HG03108 (cell line): Measurements from ENCODE around the gene ZNF444.
"Not testable (repeated sequence)": the region's sequence is repeated elsewhere in the genome, so short reads cannot be mapped to it uniquely, and the experiment has no call there.

Source experiments
- ATAC-seq: cut with Tn5 transposase; IDR thresholded peaks from one replicate; pipeline ENCODE4 v1.9.1; 2021; ENCODE audit warnings: moderate library complexity; ENCODE audit not compliant: unreplicated experiment

ZNF444 gene

DNA sequence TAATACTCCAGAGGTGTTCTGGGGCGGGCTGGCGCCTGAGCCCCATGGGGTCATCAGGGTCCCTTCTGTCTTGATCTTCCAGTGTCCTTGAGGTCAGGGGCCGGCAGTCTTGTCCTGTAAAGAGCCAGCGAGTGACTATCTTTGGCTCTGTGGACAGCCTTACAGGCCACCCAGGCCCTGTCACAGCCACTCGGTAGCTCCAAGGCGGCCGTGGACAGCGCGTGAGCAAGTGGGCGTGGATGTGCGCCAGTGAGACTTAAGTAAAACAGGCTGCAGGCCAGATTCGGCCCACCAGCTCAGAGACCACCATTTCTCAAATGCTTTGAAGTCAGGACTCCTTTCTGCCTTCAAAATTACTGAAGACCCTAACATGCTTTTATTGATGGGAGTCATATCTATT, 3.7 kb downstream of the ZNF444 start:
- no peak for ATAC-seq

- no peak for ATAC-seq
Observed at GRCh38 chr19:56145698-56146097, 4.6 kb downstream of the ZNF444 start.

DNA sequence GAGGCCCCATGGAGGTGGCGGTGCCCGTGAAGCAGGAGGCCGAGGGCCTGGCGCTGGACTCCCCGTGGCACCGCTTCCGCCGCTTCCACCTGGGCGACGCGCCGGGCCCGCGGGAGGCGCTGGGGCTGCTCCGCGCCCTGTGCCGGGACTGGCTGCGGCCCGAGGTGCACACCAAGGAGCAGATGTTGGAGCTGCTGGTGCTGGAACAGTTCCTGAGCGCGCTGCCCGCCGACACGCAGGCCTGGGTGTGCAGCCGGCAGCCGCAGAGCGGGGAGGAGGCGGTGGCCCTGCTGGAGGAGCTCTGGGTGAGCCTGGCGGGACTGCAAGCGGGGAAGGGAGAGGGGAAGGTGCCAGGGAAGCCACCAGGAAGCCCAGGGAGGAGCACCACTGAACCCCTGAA, 5.8 kb downstream of the ZNF444 start:
- no peak for ATAC-seq

DNA sequence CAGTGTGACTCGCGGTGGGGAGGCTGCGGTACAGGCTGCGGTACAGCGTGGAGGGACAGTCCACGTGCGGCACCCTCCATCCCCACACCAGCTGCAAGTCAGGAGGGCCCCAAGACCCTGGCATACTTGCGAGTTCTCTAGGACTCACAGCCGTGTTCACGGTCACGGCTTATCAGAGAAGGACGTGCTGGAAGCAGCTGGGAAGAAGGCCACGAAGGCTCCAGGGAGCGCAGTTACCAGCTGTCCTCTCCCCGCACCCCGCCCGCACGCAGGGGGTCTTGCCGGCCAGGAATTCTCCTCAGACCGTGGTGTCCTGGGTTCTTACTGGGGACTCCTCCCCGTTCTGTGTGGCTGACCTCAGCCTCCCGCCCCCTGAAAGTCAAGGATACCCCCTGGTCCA, 6.2 kb downstream of the ZNF444 start:
- no peak for ATAC-seq

DNA sequence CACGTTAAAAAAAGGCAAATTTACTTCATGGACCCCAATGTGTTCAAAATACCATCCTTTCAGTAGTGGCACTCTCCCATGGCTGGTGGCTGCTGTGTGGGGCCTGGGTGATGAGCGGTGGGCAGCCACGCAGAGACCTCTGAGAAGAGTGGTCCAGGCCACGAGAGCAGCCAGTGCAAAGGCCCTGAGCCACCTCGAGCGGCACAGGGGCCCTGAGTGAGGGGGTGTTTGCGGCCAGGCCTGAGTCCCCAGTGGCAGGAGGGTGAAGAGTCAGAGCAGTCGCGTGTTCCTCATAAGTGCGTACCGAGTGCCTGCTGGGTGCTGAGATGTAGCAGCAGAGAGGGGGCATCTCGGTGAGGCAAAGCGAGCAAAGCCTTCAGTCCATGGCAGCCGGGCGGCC, 7.0 kb downstream of the ZNF444 start:
- ATAC-seq = no peak

GRCh38 chr19:56148955-56149655, 8.0 kb downstream of the ZNF444 start:
- ATAC-seq = not testable (repeated sequence)

- no peak for ATAC-seq
Observed at GRCh38 chr19:56149656-56150038, 8.6 kb downstream of the ZNF444 start.

DNA sequence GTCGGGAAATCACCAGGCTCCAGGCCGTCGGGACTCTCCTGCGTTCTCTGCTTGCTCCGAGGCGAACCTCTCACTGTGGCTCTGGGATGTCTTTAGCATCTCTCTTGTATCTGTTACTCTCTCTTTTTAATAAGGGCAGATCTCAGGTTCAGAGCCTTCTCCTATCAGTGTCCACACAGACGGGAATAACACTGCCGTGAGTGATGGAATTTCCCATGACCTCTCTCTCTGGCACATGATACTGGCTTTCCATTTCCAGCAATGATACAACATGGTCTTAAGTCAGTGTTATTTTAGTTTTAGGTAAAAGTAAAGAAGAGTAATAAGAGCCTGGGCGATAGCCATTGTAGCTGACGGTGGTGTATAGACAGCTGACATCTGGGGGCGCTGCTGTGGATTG, 9.3 kb downstream of the ZNF444 start:
- ATAC-seq = no peak

GRCh38 chr19:56152644-56153043, 11.6 kb downstream of the ZNF444 start:
- ATAC-seq = no peak

- no peak for ATAC-seq
Observed at GRCh38 chr19:56153507-56153906, 12.4 kb downstream of the ZNF444 start.

DNA sequence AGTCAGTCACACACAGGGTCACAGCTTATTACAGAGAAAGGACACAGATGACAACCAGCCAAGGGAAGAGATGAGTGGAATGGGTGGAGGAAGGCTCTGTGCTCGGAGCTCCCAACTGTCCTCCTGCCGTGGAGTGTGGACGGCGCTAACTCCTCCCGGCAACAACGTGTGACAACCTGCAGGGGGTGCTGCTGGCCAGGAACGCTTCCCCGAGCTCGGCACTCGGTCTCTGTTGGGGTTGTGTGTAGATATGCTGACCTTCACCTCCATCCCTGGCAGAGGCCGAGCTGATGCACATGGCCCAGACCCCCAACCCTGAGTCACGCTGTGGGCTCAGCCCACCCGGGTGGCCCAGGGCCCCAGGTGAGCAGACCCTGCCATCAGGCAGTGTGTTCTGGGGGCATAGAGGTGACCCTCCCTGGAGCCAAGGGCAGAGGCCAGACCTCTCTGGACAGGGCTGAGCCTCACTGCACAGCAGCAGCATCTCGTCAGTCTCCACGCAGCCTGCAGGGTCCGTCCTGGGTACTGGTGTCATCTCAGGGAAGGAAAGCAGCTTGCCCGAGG, 14.1 kb downstream of the ZNF444 start:
- ATAC-seq = no peak

- no peak for ATAC-seq
Observed at GRCh38 chr19:56156768-56157167, 15.7 kb downstream of the ZNF444 start.

DNA sequence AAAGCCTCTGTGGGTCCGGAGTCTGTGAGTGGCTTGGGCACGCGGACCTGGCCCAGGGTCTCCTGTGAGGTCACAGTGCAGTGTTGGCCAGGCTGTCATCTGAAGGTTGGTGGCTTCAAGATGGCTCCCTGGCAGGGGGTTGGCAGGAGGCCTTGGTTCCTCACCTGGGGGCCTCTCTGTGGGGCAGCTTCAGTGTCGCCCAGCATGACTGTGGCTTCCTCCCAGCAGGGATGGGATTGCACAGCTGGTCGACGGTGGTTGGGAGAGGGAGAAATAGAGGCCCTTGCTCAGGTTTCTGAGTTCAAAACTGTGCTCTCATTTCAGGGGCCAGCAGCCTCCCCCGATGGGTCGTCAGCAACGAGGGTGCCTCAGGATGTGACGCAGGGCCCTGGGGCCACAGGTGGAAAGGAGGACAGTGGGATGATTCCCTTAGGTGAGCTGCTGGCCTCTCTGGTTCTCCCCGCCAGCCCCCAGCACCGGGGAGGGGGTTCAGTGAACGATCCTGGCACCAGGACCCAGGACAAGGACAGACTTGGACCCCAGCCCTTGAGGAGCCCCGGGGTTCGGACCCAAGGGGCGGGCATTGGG, 17.2 kb downstream of the ZNF444 start:
- no peak for ATAC-seq

- no peak for ATAC-seq
Observed at GRCh38 chr19:56159009-56159559, 18.0 kb downstream of the ZNF444 start.

- no peak for ATAC-seq
Observed at GRCh38 chr19:56159622-56160271, 18.7 kb downstream of the ZNF444 start.

DNA sequence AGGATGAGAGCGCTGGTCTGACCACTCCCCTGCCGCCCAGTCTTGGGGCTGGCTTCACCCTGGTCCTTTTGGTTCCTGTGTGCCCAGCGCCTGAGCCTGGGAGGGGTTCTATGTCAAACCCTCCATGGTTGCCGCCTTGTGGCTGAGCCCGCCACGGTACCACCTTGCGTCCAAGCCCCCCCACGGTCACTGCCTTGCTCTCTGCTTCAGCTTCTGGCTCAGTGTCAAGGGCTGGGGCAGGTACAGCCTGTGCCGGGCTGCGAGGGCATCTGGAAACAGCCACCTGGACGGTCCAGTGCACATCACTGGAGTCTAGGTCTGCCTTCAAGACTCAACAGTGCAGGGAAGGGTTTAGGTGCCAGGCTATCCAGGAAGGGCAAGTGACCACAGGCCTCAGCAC, 20.4 kb downstream of the ZNF444 start:
- no peak for ATAC-seq

DNA sequence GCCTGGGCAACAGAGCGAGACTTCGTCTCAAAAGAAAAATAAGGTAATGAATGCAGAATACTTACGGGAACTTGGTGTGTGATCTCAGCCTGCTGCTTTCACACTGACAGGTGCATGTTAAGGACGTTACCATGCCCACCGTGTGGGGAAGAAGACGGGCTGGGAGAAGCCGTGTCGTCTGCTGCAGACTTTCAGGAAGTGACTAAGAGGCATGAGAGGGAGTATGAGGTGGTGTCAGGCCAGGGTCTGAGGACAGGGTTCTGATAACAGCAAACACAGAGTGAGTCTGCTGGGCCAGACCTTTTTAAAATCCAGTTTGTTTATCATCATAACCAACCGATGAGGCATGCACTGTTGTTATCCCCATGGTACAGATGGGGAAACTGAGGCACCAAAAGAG, 21.2 kb downstream of the ZNF444 start:
- ATAC-seq = no peak

DNA sequence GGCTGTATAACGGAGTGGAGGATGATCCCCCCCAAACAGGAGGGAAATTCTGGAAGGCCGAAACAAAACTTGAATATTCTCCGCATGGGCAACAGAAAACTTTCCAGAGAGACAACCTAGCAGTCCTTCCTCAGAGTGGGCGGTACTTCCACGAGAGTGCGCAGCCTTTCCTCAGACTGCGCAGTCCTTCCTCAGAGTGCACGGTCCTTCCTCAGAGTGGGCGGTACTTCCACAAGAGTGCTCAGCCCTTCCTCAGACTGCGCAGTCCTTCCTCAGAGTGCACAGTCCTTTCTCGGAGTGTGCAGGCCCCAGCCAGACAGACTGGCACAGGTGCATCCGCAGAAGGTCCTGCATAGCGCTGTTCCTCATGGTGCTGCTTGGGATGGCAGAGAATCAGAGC, 22.0 kb downstream of the ZNF444 start:
- no peak for ATAC-seq

DNA sequence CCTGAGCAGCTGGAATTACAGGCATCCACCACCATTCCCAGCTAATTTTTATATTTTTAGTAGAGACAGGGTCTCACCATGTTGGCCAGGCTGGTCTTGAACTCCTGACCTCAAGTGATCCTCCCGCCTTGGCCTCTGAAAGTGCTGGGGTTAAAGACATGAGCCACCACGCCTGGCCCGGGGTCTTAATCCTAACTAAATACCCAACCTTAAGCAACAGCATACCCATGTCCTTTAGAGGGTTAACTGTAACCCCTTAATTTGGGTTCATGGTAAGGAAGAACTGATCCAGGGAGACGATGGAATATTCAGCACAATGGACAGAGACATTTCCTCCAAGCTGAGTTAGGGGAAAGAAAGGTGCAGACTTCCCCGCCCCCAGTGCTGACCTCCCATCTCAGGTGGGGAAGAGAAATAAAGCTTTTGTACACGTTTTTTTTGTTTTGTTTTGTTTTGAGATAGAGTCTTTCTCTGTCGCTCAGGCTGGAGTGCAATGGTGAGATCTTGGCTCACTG, 26.0 kb downstream of the ZNF444 start:
- ATAC-seq = no peak

- no peak for ATAC-seq
Observed at GRCh38 chr19:56170261-56170660, 29.2 kb downstream of the ZNF444 start.

GRCh38 chr19:56174086-56174485, 33.0 kb downstream of the ZNF444 start:
- ATAC-seq = no peak

DNA sequence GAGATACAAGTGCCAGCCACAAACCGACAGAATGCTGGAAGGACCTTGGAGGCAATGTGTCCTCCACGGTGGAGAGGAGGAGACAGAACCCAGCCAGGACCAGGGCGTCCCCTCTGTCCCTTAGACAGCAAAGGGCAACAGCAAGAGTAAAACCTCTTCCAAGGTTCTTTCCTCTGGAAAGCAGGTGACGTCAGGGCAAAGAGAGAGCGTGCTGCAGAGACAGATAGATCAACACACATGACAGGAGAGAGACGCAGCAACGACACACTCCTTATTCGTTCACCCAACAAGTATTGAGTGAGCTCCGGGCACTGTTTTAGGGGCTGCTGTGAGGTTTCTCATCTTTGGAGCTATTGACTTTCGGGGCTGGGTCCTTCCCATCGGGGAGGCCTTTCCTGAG, 33.5 kb downstream of the ZNF444 start:
- ATAC-seq = no peak
